WI38 (cell line): ENCODE measurements around the gene EEPD1.
"Not testable (repeated sequence)": the region's sequence is repeated elsewhere in the genome, so short reads cannot be mapped to it uniquely, and the experiment has no call there.

ENCODE experiments used
- H3K4me3 ChIP-seq: 2 replicates; pipeline ENCODE4 v1.5.1; 2011; ENCODE audit warnings: low read depth, mild to moderate bottlenecking, control low read depth, low read length
- TF ChIP-seq, protein P1 (sequence below): IDR thresholded peaks from 2 replicates; pipeline ENCODE4 v1.5.1; 2012; ENCODE audit warnings: low read depth, mild to moderate bottlenecking, control low read depth, low read length

The EEPD1 gene

GRCh38 chr7:36228039-36228438, 75.0 kb downstream of the EEPD1 start:
- H3K4me3 ChIP-seq, result no peak overlapping the region
- TF ChIP-seq, protein P1, sequence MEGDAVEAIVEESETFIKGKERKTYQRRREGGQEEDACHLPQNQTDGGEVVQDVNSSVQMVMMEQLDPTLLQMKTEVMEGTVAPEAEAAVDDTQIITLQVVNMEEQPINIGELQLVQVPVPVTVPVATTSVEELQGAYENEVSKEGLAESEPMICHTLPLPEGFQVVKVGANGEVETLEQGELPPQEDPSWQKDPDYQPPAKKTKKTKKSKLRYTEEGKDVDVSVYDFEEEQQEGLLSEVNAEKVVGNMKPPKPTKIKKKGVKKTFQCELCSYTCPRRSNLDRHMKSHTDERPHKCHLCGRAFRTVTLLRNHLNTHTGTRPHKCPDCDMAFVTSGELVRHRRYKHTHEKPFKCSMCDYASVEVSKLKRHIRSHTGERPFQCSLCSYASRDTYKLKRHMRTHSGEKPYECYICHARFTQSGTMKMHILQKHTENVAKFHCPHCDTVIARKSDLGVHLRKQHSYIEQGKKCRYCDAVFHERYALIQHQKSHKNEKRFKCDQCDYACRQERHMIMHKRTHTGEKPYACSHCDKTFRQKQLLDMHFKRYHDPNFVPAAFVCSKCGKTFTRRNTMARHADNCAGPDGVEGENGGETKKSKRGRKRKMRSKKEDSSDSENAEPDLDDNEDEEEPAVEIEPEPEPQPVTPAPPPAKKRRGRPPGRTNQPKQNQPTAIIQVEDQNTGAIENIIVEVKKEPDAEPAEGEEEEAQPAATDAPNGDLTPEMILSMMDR, result no peak

- TF ChIP-seq, protein P1, result no peak
Observed at GRCh38 chr7:36231406-36231805, 78.4 kb downstream of the EEPD1 start.

GRCh38 chr7:36232555-36232954, 79.5 kb downstream of the EEPD1 start:
- TF ChIP-seq, protein P1, result no peak
- no peak overlapping the region for H3K4me3 ChIP-seq

More at GRCh38 chr7:36231406-36231805, 78.4 kb downstream of the EEPD1 start:
- H3K4me3 ChIP-seq, result no peak overlapping the region

- TF ChIP-seq, protein P1, result no peak
- no peak overlapping the region for H3K4me3 ChIP-seq
Observed at GRCh38 chr7:36232971-36233550, 80.0 kb downstream of the EEPD1 start.

GRCh38 chr7:36236073-36236472, 83.0 kb downstream of the EEPD1 start:
- TF ChIP-seq, protein P1, result no peak

DNA sequence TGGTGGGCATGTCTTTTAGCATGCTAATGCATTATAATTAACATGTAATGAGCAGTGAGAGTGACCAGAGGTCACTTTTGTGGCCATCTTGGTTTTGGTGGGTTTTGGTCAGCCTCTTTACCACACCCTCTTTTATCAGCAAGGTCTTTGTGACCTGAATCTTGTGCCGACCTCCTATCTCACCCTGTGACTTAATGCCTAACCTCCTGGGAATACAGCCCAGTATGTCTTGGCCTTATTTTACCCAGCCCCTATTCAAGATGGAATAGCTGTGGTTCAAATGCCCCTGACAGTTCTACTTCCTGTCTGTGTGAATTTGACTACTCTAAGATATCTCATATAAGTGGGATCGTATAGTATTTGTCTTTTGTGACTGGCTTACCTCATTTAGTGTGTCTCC, 85.1 kb downstream of the EEPD1 start:
- no peak overlapping the region for H3K4me3 ChIP-seq
- TF ChIP-seq, protein P1, result no peak

More at GRCh38 chr7:36236073-36236472, 83.0 kb downstream of the EEPD1 start:
- no peak overlapping the region for H3K4me3 ChIP-seq

GRCh38 chr7:36243356-36243755, 90.3 kb downstream of the EEPD1 start:
- H3K4me3 ChIP-seq, result not testable (repeated sequence)

DNA sequence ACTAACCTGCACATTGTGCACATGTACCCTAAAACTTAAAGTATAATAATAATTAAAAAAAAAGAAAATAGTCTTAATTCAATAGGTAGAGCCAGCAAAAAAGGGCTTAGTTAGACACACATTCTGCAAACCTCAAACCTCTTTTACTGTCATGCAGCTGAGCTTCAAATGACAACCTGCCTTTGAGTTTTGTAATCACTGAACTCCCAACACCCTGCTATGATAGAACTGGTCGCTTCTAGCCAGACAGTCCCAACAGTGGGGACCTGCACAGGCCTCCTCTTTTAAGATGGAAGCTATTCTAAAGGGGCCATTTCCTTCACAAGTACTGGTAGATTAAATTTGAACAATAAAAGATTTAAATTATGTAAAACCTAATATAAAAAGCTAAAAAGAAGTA, 90.9 kb downstream of the EEPD1 start:
- H3K4me3 ChIP-seq, result not testable (repeated sequence)
